GM13976 (cell line): ENCODE results near the gene COMMD4.
"Not testable (repeated sequence)": the region's sequence is repeated elsewhere in the genome, so short reads cannot be mapped to it uniquely, and the experiment has no call there.

Experiments
- DNase-seq: peaks from one replicate; pipeline ENCODE4 v3.0.0; 2012; ENCODE audit warnings: low spot score
- CTCF ChIP-seq: IDR thresholded peaks from 2 replicates; pipeline ENCODE4 v1.5.1; 2012; ENCODE audit warnings: borderline replicate concordance, mild to moderate bottlenecking; ENCODE audit not compliant: insufficient read depth; ENCODE audit errors: extremely low read depth, missing control alignments, control extremely low read depth
- in situ Hi-C: fragments of 300-500 bp; cut with MboI; formaldehyde crosslinking; loops from one replicate; pipeline ENCODE4 v1.12.0; 2022; ENCODE audit warnings: low sequenced_read_pairs, mixed read lengths, inconsistent platforms; ENCODE audit not compliant: unreplicated experiment

Gene COMMD4

GRCh38 chr15:75338661-75339240, 2.9 kb downstream of the COMMD4 start:
- in situ Hi-C loops, result no loop called here
- no peak for DNase-seq
- no peak for TF ChIP-seq CTCF

- in situ Hi-C loops, result no loop called here
- no peak for DNase-seq
- TF ChIP-seq CTCF, result no peak
These were observed 3.8 kb downstream of the COMMD4 start for GRCh38 chr15:75339531-75340240.

- DNase-seq, result no peak
- no peak for TF ChIP-seq CTCF
- in situ Hi-C loops, result no loop called here
These were observed 6.4 kb downstream of the COMMD4 start for GRCh38 chr15:75342221-75342620.

GRCh38 chr15:75343953-75344352, 8.1 kb downstream of the COMMD4 start:
- in situ Hi-C loops, DNase-seq: not testable (repeated sequence)

GRCh38 chr15:75346796-75347221, 10.9 kb downstream of the COMMD4 start, which contains the start of gene NEIL1:
Gene NEIL1, plus strand, starts transcription at chr15:75347039. Its CDS starts 1,867 bp downstream, at chr15:75348906.
- in situ Hi-C loops, result no loop called here
- TF ChIP-seq CTCF, result no peak
- DNase-seq, result no peak

- peak; percentile 77 for DNase-seq
- in situ Hi-C loops, result no loop called here
- TF ChIP-seq CTCF, result no peak
These were observed 11.6 kb downstream of the COMMD4 start for GRCh38 chr15:75347222-75348033.

GRCh38 chr15:75348034-75348561, 12.2 kb downstream of the COMMD4 start:
- DNase-seq, result no peak
- TF ChIP-seq CTCF, result no peak
- in situ Hi-C loops, result no loop called here
